22Rv1 (cell line): ENCODE results near the gene ADAMTS10.

ENCODE experiments used
- CTCF ChIP-seq: fragments of 450-650 bp; IDR thresholded peaks from 2 replicates; pipeline ENCODE4 v1.5.1; 2017; ENCODE audit warnings: mild to moderate bottlenecking
- ZFX ChIP-seq: fragments of 450-650 bp; IDR thresholded peaks from 2 replicates; pipeline ENCODE4 v1.6.1; 2017; ENCODE audit warnings: antibody characterized with exemption, borderline replicate concordance

DNA sequence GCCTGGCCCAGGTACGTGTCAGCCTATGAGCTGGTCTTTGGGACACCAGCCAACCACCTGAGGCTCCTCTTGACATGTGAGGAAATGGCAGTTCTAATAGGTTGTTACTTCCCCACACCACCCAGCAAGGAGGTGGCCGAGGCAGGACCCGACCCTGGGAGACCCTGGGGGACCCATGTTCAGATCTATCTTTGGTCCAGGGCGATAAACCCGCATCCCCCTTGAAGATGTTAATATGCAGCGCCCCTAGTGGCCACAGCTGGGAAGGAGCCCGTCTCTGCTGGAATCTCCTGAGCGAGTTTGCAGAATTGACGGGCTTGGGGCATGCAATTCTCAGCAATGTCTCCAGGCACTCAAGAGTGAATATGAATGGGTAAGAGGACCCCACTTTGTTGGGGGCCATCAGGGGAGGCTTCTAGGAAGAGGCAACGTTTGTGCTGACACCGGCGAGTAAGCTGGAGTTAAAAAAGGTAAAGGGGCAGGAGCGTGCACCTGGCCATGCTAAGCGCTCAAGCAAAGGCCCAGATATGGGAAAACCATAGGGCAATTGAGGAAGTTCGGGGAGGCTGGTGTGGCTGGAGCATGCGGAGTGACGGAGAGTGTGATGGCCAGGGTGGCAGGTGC lies 31.8 kb downstream of the ADAMTS10 start:
- TF ChIP-seq CTCF (peak; percentile 96), ZFX (no peak)
